GM21390 (cell line): ENCODE measurements around the gene SERPINB2.
"Not testable (repeated sequence)": the region's sequence is repeated elsewhere in the genome, so short reads cannot be mapped to it uniquely, and the experiment has no call there.

Experiments used
- ATAC-seq: cut with Tn5 transposase; IDR thresholded peaks from one replicate; pipeline ENCODE4 v1.9.1; 2021; ENCODE audit not compliant: unreplicated experiment

The SERPINB2 gene

GRCh38 chr18:63930773-63931354, 43.4 kb downstream of the SERPINB2 start:
- ATAC-seq: no peak

- peak; percentile 98 for ATAC-seq
Measured at GRCh38 chr18:63936156-63936931, 48.8 kb downstream of the SERPINB2 start.

DNA sequence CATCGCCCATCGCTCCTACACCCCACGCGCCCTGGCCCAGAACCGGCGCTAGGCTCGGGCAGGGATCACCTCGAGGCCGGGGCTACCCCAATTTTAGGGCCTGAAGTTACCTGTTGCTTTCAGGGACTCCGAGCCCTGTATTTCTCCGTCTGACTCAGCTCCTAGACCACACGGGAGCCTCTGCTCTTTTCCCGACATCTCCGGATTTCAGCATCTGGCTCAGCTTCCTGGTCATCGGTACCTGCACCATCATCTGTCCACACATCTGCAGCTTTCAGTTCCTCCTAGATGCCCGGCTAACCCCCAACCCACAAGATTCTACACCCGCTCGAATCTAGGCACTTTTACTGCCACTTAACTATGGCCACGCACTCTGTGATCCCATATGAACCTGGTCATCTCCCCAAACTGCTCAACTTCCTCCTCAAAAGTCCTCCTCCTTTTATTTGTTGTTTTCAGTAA, 49.5 kb downstream of the SERPINB2 start:
- ATAC-seq: peak; percentile 14

- ATAC-seq: no peak
Measured at GRCh38 chr18:63940008-63940407, 52.5 kb downstream of the SERPINB2 start.

DNA sequence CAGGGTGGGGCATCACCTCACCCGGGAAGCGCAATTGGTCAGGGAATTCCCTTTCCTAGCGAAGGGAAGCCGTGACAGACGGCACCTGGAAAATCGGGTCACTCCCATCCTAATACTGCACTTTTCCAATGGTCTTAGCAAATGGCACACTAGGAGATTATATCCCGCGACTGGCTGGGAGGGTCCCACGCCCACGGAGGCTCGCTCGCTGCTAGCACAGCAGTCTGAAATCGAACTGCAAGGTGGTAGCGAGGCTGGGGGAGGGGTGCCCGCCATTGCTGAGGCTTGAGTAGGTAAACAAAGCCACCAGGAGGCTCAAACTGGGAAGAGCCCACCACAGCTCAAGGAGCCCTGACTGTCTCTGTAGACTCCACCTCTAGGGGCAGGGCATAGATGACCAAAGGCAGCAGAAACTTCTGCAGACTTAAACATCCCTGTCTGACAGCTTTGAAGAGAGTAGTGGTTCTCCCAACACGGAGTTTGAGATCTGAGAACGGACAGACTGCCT, 53.1 kb downstream of the SERPINB2 start:
- ATAC-seq: not testable (repeated sequence)

DNA sequence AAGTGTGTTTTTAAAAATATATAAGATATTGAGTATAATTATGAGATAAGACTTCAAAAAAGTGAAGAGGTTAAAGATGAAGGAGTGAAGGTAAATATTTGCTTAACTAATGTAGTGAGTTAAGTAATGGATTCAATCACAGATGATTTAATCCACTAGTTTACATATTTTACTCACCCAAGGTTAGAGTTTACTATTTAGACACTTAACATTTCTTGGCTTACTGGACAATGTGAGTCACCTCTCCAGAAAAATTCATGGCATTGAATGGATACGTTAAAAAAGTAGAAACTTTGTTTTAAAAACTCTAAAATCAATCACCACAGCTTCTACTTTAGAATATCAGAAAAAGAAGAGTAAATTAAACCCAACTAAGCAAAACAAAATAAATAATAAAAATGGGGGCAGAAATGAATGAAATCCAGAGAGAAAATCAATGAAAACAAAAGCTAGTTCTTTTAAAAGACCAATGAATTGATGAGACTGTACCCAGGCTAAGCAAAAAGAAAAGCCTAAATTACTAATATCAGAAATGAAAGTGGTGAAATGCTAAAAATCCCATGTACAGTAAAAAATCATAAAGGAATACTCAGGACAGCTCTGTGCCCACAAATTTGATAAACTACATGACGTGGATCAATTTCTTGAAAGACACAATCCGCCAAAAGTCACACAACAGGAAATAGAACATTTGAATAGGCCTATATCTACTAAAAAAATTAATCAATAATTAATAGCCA, 59.7 kb downstream of the SERPINB2 start:
- ATAC-seq: no peak

- peak; percentile 89 for ATAC-seq
Measured at GRCh38 chr18:63949068-63949737, 61.7 kb downstream of the SERPINB2 start, which contains the start of gene HMSD. HMSD (plus strand) TSS chr18:63949301; CDS start chr18:63953456, 4,155 bp downstream.

GRCh38 chr18:63951302-63951705, 63.8 kb downstream of the SERPINB2 start:
- peak; percentile 38 for ATAC-seq
